NCI-H2107 treated with DMSO at 0.1 percent for 48 hours (cell line): Measurements from ENCODE around the gene NXPH4.

Experiments used
- DNase-seq: peaks from one replicate; lab custom pipeline; 2025; ENCODE audit not compliant: unreplicated experiment; lab: John Stamatoyannopoulos, UW

Gene NXPH4

GRCh38 chr12:57270966-57271470 is 54.4 kb downstream of the NXPH4 start:
- no peak for DNase-seq

GRCh38 chr12:57272337-57273151 is 56.0 kb downstream of the NXPH4 start:
- DNase-seq = no peak

- no peak for DNase-seq
These were observed 56.9 kb downstream of the NXPH4 start for GRCh38 chr12:57273516-57273915.
